H9 (cell line): Measurements from ENCODE around the gene AK9. TPM values are rescaled to one million over a fixed set of nuclear protein-coding genes. Genes with fewer than 3 reads are reported as not detected.

Experiments
- DNase-seq: peaks from one replicate; pipeline ENCODE4 v3.0.0-alpha.2; 2017
- H2AFZ ChIP-seq: one replicate; pipeline ENCODE4 v1.6.1; 2013; ENCODE audit warnings: mild to moderate bottlenecking, low read length, control low read depth, moderate library complexity
- H2AK5ac ChIP-seq: 2 replicates; pipeline ENCODE4 v1.6.1; 2013; ENCODE audit warnings: low read length, control low read depth, mixed read lengths; ENCODE audit not compliant: insufficient read length
- H2BK120ac ChIP-seq: one replicate; pipeline ENCODE4 v1.6.1; 2013; ENCODE audit warnings: low read depth, mild to moderate bottlenecking, low read length, control low read depth, inconsistent platforms; ENCODE audit not compliant: poor library complexity, severe bottlenecking
- H2BK12ac ChIP-seq: 2 replicates; pipeline ENCODE4 v1.6.1; 2013; ENCODE audit warnings: low read length, control low read depth, mixed read lengths, low read depth; ENCODE audit not compliant: insufficient read length
- H2BK15ac ChIP-seq: 2 replicates; pipeline ENCODE4 v1.6.1; 2013; ENCODE audit warnings: low read depth, low read length, control low read depth
- H2BK20ac ChIP-seq: one replicate; pipeline ENCODE4 v1.6.1; 2013; ENCODE audit warnings: low read depth, mild to moderate bottlenecking, low read length, control low read depth, inconsistent platforms; ENCODE audit not compliant: poor library complexity, severe bottlenecking
- H2BK5ac ChIP-seq: 2 replicates; pipeline ENCODE4 v1.6.1; 2013; ENCODE audit warnings: low read length, control low read depth, mixed read lengths; ENCODE audit not compliant: insufficient read length
- H3K14ac ChIP-seq: 2 replicates; pipeline ENCODE4 v1.6.1; 2013; ENCODE audit warnings: low read length, control low read depth; ENCODE audit not compliant: insufficient read depth
- H3K18ac ChIP-seq: 2 replicates; pipeline ENCODE4 v1.6.1; 2013; ENCODE audit warnings: low read depth, mild to moderate bottlenecking, mixed read lengths, low read length, control low read depth; ENCODE audit not compliant: insufficient read length
- H3K23ac ChIP-seq: 2 replicates; pipeline ENCODE4 v1.6.1; 2013; ENCODE audit warnings: low read length, control low read depth, mixed read lengths, low read depth; ENCODE audit not compliant: insufficient read length
- H3K23me2 ChIP-seq: 2 replicates; pipeline ENCODE4 v1.6.1; 2013; ENCODE audit warnings: low read depth, mild to moderate bottlenecking, mixed read lengths, low read length, control low read depth; ENCODE audit not compliant: insufficient read length, poor library complexity, severe bottlenecking
- H3K27ac ChIP-seq: 2 replicates; pipeline ENCODE4 v1.5.1; 2013; ENCODE audit warnings: low read length, control low read depth, mixed read lengths, low read depth; ENCODE audit not compliant: insufficient read length
- H3K27me3 ChIP-seq: 2 replicates; pipeline ENCODE4 v1.6.1; 2013; ENCODE audit warnings: low read length, control low read depth, inconsistent platforms; ENCODE audit not compliant: insufficient read depth
- H3K4ac ChIP-seq: 2 replicates; pipeline ENCODE4 v1.6.1; 2013; ENCODE audit warnings: low read depth, mild to moderate bottlenecking, control low read depth, inconsistent platforms, low read length, moderate library complexity
- H3K4me1 ChIP-seq: 2 replicates; pipeline ENCODE4 v1.6.1; 2013; ENCODE audit warnings: low read length, control low read depth, inconsistent platforms; ENCODE audit not compliant: insufficient read depth
- H3K4me2 ChIP-seq: 2 replicates; pipeline ENCODE4 v1.6.1; 2013; ENCODE audit warnings: low read length, control low read depth, mixed read lengths; ENCODE audit not compliant: insufficient read length, insufficient read depth
- H3K56ac ChIP-seq: 2 replicates; pipeline ENCODE4 v1.6.1; 2013; ENCODE audit warnings: low read depth, mild to moderate bottlenecking, mixed read lengths, low read length, control low read depth; ENCODE audit not compliant: insufficient read length
- H3K79me1 ChIP-seq: 2 replicates; pipeline ENCODE4 v1.6.1; 2013; ENCODE audit warnings: low read depth, mild to moderate bottlenecking, moderate library complexity, low read length, control low read depth, inconsistent platforms; ENCODE audit not compliant: insufficient read depth, poor library complexity, severe bottlenecking
- H3K79me2 ChIP-seq: 2 replicates; pipeline ENCODE4 v1.6.1; 2013; ENCODE audit warnings: low read length, control low read depth, inconsistent platforms; ENCODE audit not compliant: insufficient read depth
- H3K9ac ChIP-seq: 2 replicates; pipeline ENCODE4 v1.6.1; 2013; ENCODE audit warnings: low read length, control low read depth, mixed read lengths; ENCODE audit not compliant: insufficient read length; ENCODE audit errors: extremely low read depth
- H3K9me3 ChIP-seq: one replicate; pipeline ENCODE4 v1.6.1; 2013; ENCODE audit warnings: low read depth, low read length, inconsistent platforms; ENCODE audit not compliant: control insufficient read depth
- H3T11ph ChIP-seq: one replicate; pipeline ENCODE4 v1.6.1; 2013; ENCODE audit warnings: mild to moderate bottlenecking, low read length, control low read depth, inconsistent platforms
- H4K20me1 ChIP-seq: one replicate; pipeline ENCODE4 v1.6.1; 2013; ENCODE audit not compliant: control insufficient read depth, insufficient read length, insufficient read depth
- H4K5ac ChIP-seq: 2 replicates; pipeline ENCODE4 v1.6.1; 2013; ENCODE audit warnings: low read depth, mild to moderate bottlenecking, mixed read lengths, low read length, control low read depth; ENCODE audit not compliant: insufficient read length
- H4K8ac ChIP-seq: replicated peaks from 2 replicates; pipeline ENCODE4 v1.6.1; 2013; ENCODE audit warnings: low read length, control low read depth, mixed read lengths, low read depth; ENCODE audit not compliant: insufficient read length
- H4K91ac ChIP-seq: 2 replicates; pipeline ENCODE4 v1.6.1; 2013; ENCODE audit warnings: low read depth, mild to moderate bottlenecking, moderate library complexity, mixed read lengths, low read length, control low read depth; ENCODE audit not compliant: insufficient read length
- H3K27ac Mint-ChIP-seq, 3 experiments: 2 replicates in 2 of 3; 3 replicates in 1 of 3; pipeline ENCODE4 v1.8.0; 2020 to 2021; ENCODE audit warnings: mixed read lengths in 3 of 3, mild to moderate bottlenecking in 1 of 3, moderate library complexity in 1 of 3
- H3K27me3 Mint-ChIP-seq: 2 replicates; pipeline ENCODE4 v1.8.0; 2021; ENCODE audit warnings: low read depth, mild to moderate bottlenecking, moderate library complexity, mixed read lengths
- H3K36me3 Mint-ChIP-seq, 3 experiments: 2 replicates in 2 of 3; 3 replicates in 1 of 3; pipeline ENCODE4 v1.8.0; 2020 to 2021; ENCODE audit warnings: low read depth in 3 of 3, mixed read lengths in 3 of 3; ENCODE audit not compliant: insufficient read depth in 1 of 3
- H3K4me1 Mint-ChIP-seq, 2 experiments: 2 replicates each; pipeline ENCODE4 v1.8.0; 2020; ENCODE audit warnings: mixed read lengths in 2 of 2
- H3K4me3 Mint-ChIP-seq, 2 experiments: 2 replicates in 1 of 2; 3 replicates in 1 of 2; pipeline ENCODE4 v1.8.0; 2020 to 2021; ENCODE audit warnings: mild to moderate bottlenecking in 2 of 2, mixed read lengths in 2 of 2, moderate library complexity in 1 of 2
- H3K9me3 Mint-ChIP-seq, 2 experiments: 2 replicates in 1 of 2; 3 replicates in 1 of 2; pipeline ENCODE4 v1.8.0; 2020; ENCODE audit warnings: mild to moderate bottlenecking in 2 of 2, mixed read lengths in 2 of 2, moderate library complexity in 1 of 2
- WGBS: extraction: QIAGEN DNeasy Blood & Tissue Kit; methylation state at CpG from one replicate; pipeline ENCODE4 v1.1.7; 2013; ENCODE audit warnings: missing lambda C conversion rate, low lambda C conversion rate, mixed read lengths; ENCODE audit not compliant: insufficient read length; ENCODE audit errors: extremely low coverage; 5-methylcytosine and 5-hydroxymethylcytosine counted together
- total RNA-seq: library from RNA; stranded (reverse); gene quantifications from 2 replicates; pipeline ENCODE4 v1.2.1, GENCODE V29; 2021
- TF ChIP-seq, protein P1 (sequence below): fragments of 200-600 bp; sonication (generic); conservative IDR thresholded peaks from 3 replicates; pipeline ENCODE4 v1.8.0; 2021; ENCODE audit warnings: antibody characterized with exemption, mild to moderate bottlenecking

Gene AK9
- total RNA-seq, 1 experiment from 2014 or later = 2.3 TPM

- no peaks in the 10 kb centered on the region for H4K20me1 ChIP-seq
- Mint-ChIP-seq H3K27me3 (peaks cover 2% of the 10 kb centered on the region), H3K27ac (no peak overlapping the region; a peak in 1 of 7 replicates), H3K4me1 (no peaks in the 10 kb centered on the region), H3K4me3 (no peak overlapping the region), H3K36me3 (no peaks in the 10 kb centered on the region), H3K9me3 (no peaks in the 10 kb centered on the region)
- no peak overlapping the region for H3K27ac ChIP-seq
- WGBS = no CpG with 5 or more reads among the region's 1 CpG
- DNase-seq = no peak
- TF ChIP-seq, protein P1, sequence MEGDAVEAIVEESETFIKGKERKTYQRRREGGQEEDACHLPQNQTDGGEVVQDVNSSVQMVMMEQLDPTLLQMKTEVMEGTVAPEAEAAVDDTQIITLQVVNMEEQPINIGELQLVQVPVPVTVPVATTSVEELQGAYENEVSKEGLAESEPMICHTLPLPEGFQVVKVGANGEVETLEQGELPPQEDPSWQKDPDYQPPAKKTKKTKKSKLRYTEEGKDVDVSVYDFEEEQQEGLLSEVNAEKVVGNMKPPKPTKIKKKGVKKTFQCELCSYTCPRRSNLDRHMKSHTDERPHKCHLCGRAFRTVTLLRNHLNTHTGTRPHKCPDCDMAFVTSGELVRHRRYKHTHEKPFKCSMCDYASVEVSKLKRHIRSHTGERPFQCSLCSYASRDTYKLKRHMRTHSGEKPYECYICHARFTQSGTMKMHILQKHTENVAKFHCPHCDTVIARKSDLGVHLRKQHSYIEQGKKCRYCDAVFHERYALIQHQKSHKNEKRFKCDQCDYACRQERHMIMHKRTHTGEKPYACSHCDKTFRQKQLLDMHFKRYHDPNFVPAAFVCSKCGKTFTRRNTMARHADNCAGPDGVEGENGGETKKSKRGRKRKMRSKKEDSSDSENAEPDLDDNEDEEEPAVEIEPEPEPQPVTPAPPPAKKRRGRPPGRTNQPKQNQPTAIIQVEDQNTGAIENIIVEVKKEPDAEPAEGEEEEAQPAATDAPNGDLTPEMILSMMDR = no peak
- H3K79me2 ChIP-seq = no peaks in the 10 kb centered on the region
- no peak overlapping the region for H4K91ac ChIP-seq
- H3K23ac ChIP-seq = no peak overlapping the region
- H3K4ac ChIP-seq = no peak overlapping the region
- no peaks in the 10 kb centered on the region for H3K4me1 ChIP-seq
- no peak overlapping the region for H3K9ac ChIP-seq
- H3K14ac ChIP-seq = no peak overlapping the region
- no peak overlapping the region for H3K18ac ChIP-seq
- H2BK20ac ChIP-seq = no peak overlapping the region
- no peak overlapping the region for H2AK5ac ChIP-seq
- H2BK5ac ChIP-seq = no peak overlapping the region
- H3K4me2 ChIP-seq = no peak overlapping the region
- no peaks in the 10 kb centered on the region for H3K27me3 ChIP-seq
- H4K8ac ChIP-seq = no peak overlapping the region
- H4K5ac ChIP-seq = no peak overlapping the region
- no peak overlapping the region for H2BK12ac ChIP-seq
- no peak overlapping the region for H3K56ac ChIP-seq
- H3K9me3 ChIP-seq = no peaks in the 10 kb centered on the region
- H3K79me1 ChIP-seq = no peaks in the 10 kb centered on the region
- H3K23me2 ChIP-seq = no peaks in the 10 kb centered on the region
- no peak overlapping the region for H2BK120ac ChIP-seq
- no peak overlapping the region for H2AFZ ChIP-seq
- H2BK15ac ChIP-seq = no peak overlapping the region
- no peak overlapping the region for H3T11ph ChIP-seq
Measured at GRCh38 chr6:109632405-109632804, 58.6 kb downstream of the AK9 start.
